ENCODE measurements around the gene NYAP2.

Gene NYAP2

DNA sequence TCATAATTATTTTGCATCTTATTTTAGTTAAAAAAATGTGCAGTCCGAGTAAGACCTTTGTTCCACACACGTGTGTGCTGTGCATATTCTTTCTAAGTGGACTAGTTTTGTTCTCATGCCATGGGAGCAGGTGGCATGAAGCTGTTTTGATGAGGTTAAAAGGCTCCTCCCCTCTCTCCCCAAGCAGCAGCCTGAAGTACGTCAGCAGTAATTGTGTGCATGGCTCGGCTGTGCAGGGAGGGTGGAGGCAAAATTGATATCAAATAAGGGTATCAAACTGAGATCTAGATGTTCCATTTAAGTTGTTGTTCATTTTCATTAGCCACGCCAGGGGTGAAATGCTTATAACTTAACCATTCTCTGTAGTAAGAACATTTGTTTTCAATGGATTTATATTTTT, at the start of gene NYAP2:
TSS of gene NYAP2 (plus strand) at position 207 of the 400 bp plus-strand sequence. CDS start 9,171 bp downstream, outside the sequence.
- no peak for DNase-seq

DNA sequence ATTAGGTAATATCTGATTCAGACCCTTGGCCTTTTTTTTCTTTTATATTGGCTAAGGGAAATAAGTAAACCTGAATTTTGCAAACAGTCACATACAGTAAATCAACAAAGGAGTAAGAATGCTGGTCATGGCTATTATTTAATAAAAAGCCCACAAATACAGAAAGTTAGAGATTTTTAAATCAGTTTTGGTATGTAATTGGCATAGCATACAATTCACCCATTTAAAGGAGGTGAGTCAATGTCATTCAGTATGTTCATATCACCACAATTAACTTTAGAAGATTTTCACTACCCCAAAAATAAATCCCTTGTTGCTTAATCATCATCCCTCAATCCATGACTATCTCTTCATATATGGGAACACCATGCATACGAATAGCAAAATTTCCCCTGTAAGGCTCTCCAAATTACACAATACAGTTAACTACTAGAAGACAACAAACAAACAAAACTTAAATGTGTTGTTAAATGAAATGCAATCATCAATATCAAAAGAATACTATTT, 45.9 kb upstream of the NYAP2 start:
- no peak for DNase-seq

DNA sequence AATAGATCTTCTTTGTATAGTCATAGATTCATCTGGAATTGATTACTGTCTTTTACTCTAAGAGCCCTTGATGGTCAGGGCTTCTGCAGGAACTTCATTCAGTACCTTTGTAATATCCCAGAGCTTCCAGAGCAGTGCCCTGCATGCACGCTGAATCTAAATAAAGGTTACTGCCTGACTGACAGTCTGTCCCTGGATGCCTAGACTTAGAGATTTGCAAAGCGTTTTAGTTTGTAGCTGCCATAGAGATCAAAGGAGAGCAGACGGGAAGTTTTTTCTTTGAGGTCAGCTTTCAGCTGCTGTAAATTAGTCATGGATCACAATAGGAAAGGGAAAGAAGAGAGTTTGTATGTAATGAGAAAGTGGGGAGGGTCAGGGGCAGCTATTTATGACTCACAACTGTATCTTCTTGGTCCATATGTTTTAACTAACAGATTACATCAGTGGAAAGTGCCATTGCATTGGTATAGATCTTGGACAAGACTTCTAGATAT, 45.2 kb upstream of the NYAP2 start:
- no peak for DNase-seq

DNA sequence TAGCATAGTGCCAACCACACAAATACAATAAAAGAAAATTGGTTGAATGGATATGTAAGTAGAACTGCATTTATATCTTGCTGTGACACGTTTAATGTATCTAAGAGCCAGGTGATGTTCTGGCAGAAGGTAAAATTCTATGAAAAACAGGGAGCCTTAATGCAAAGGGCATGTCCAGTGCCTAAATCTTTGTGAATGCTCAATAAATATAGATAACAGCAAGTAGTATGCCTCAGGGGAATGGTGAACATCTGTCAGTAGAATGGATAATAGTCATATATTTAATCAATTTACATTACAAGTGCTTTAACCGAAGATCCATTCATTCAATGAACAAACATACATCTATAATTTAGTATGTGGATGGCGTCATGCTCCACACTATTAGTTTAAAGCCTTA, 43.7 kb upstream of the NYAP2 start:
- no peak for DNase-seq

DNA sequence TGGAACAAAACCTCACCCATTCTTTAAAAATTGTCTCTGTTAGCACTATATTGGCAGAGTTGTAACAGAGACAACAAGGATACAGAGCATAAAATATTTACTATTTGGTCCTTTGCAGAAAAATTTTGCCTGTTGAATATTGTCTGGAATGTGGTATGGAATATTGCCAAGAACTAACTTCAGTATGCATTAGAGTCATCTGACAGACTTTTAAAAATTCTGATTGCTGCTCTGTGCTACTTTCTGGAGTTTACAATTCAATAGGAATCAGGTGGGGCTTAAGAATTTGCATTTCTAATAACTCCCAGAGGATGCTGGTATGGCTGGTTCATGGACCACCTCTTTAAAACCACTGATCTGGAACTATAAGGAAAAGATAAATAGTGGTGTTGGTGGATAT, 32.8 kb upstream of the NYAP2 start:
- no peak for DNase-seq

DNA sequence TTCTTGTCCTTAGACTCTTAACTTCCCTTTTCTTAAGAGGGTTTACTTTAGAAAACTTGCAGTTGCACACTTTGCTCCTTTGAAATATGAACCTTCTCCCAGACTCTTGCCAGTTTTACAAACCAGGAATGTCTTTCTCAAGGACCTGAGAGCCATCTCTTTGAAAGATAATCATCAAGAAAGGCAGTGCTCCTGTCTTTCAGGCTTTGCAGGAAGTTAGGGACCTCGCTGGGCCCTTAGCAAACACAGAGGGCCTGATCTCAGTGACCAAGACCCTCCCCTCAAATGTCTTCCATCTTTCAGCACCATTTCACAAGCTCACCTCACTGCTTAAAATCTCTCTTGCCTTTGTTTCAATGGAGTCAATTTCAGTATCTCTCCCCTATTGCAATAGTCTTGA, 32.0 kb upstream of the NYAP2 start:
- DNase-seq, result no peak

DNA sequence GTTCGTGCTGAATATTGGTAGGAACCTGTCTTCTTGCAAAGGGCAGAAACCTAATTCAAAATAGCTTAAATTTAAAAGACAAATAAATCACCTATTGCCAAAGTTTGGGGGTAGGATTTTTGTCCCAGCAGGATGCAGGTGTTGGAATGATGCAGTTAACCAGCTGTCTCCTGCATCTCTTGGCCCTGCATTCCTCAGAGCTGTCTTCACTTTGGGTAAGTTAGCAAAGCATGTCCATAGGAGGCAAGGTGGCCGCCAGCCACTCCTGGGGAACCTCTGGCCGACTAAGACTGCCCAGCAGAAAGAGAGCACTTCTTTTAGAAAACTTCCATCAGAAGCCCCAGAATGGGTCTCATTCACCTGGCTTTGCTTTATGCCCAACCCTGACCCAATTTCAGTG, 20.5 kb upstream of the NYAP2 start:
- DNase-seq, result no peak

DNA sequence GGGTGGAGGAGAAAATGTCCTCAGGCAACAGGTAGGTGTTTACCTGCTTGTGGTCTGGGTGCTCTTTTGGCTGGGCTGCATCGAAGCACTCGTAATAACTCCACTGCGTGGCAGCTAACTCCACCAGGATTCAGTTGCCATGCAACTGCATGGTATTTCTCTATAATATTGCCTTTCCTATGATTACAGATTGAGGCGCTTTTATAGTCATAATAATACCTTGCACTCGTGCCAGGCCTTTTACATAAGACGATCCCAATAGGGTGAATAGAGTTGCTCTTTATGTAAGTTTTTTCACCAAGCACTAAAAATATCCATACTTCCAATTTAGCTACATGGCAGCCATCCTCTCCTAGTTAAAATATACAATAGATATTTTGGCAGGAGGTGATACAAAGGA, 19.7 kb upstream of the NYAP2 start:
- no peak for DNase-seq

DNA sequence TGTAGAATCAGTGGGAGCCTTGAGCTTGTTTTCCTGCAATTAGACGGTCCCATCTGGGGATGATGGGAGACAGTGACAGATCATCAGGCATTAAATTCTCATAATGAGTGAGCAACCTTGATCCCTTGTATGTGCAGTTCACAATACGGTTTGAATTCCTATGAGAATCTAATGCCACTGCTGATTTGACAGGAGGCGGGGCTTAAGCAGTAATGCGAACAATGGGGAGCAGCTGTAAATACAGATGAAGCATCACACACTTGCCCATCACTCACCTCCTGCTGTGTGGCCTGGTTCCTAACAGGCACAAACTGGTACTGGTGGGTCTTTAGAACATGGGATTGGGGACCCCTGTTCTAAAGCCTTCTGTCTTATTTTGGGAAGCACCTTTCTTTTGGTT, 17.9 kb upstream of the NYAP2 start:
- DNase-seq, result no peak

DNA sequence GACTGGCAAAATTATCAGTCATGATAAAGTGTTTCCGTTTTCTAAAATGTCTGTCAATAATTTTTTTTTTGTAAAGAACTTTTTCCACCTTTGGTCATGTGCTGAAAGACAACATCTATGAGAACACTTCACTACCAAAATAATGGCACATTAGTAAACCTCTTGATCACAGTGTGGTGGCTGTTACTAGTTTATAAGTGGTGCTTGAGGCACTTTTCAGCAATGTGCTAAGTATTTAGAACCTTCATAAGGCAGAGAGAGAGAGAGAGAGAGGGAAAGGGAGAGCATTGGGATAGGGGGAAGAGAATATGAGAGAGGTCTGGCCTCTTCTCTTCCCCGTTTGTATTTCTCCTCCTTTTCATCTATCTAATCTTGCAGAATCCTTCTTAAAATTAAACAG, 1.1 kb upstream of the NYAP2 start:
- no peak for DNase-seq

DNA sequence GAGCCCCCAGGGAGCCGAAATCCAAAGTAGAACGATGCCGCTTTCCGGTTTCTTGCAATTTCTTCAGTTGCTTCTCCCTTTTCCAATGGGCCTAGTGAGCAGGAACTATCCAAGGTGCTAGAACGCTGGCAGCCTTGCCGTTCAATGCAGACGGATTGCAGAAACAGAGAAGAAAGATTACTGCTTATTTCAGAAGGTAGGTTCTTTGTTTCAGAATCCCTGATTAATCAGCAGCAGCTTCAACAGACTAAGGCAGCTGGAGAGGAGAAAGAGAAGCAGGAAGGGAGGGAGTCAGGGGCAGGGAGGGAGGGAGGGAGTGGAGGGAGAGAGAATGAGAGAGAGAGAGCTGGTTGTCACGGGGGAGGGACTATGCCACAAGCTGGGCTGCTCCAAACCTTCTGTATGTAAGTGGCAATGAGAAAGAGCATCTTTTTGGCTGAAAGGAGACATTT, 576 bp downstream of the NYAP2 start:
- peak; percentile 5 to 55 for DNase-seq

DNA sequence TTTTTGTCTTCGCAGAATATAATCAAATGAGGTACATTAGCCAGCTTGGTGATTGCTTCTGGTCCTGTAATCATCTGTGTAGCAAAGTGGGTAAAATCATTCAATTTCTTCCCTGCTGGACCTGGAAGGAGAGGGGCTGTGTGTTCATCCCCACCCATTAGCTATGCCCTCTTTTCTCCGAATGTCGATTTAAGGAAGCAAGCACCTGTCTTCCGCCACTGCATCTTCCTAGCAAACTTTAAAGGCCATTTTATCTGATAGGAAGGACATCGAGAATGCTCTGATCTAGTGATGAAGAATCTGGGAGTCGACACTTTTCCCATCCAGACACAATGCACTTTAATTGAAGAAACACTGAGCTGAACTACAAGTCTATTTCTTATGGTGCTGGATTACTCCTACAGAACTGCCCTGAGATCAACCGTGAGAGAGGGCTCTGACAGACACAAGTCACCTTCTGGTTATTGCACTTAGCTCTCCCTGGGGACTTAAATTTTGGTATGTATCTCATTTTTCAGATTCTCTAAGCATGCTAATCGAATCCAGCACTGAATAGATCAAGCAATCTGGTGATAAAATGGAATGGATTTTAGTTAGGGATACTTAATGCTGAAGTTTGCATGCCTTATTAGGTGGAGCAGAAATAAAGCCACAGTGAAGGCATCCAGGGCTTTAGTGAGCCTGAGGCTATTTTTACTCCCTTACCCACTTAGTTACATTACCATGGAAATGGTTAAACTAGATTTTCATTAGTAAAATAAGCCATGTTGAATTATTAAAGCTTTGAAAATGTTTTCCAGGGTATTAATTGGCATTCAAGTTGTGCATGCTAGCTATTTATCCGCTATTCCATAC, 1.3 kb downstream of the NYAP2 start:
- DNase-seq, result no peak

DNA sequence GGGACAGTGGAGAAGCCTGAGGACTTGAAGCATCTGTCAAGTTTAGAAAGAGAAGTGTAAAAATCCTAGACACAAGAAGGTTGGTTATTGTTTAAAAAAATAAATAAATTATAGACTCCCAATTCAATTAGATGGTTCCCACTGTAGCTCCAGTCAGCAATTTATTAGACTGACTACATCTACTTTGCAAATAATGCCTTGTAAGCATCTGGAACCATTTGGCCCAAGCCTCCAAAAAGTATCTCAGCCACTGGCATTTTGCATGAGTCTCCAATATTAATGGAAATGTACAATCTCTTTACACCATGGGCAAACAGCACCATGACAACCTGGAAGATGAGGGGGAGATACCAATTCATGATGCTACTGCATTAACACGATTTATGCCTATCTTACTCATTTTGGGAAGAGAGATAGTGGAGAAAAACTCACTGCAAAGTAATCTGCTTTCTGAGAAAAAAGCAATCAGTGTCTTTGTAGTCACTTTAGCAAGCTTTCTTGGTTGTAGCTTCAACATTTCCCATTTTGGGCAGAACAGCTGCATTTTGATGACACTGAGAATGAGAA, 2.8 kb downstream of the NYAP2 start:
- DNase-seq, result no peak

DNA sequence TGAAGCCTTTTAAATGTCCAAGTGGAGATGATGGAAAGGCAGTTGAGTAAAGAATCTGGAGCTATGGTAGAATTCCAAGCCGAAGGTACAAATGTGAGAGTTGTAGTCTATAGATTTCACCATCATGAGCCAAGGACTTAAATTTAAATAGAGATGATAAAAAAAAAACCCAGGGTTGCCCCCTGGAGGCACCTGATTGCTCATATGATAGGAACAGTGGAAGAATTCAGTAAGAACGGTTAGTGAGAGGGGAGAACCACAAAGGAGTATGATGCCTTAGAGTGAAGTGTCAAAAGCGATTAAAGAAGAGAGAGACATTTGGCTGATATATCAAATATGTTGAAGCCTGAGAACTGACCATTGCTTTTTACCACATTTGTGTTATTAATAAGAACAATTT, 11.9 kb downstream of the NYAP2 start:
- no peak for DNase-seq

DNA sequence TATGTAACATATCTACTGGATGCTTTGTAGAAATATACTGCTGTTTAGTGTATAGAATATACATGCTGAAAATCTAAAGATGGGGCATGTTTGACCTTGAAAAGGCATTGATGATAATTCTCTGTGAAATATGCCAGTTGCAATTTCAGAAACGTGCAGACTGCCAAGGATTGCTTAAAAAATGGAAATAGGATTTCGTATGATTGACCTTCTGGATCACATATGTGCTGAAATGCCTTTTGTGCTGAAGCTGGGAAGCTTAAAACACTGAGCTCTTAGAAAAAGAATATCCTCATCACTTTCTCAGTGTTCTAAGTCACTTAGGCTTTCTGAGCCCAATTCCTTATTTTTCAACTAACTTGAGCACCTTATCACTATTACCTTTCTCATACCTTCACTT, 14.3 kb downstream of the NYAP2 start:
- DNase-seq, result no peak

DNA sequence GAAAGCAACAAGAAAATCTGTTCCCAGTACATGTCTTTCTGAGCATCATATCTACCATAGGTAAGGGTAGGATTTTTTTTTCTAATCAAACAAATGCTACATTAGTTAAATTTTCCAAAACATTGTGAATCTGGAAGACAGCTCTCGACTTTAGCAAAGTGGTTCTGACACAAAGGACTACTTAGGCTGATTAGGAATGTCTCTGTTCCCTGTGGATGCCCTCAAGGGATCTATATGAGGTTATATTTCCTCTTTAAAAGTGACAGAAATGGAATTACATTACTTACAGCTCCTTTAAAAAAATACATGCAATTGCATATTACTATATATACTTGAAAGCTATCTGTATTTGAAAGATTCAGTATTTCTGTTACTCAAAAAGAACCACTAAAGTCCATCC, 15.4 kb downstream of the NYAP2 start:
- DNase-seq, result no peak

DNA sequence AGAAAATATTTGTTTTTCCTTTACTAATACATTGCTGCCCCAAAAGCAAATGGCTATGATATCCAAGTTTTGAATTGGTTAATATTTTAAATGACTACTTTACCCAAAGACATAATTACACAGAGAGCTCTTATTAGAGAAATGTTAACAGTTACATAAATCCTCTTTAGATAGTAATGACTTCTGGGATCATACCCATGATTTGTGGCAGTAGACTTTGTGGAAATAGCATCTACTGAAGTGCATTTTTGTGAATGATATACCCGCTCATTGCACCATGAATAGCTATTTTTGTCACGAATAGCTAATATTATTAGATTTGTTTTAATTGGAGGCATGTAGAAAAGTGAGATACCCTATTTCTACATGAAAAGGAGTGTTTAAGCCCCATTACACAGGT, 15.8 kb downstream of the NYAP2 start:
- no peak for DNase-seq

DNA sequence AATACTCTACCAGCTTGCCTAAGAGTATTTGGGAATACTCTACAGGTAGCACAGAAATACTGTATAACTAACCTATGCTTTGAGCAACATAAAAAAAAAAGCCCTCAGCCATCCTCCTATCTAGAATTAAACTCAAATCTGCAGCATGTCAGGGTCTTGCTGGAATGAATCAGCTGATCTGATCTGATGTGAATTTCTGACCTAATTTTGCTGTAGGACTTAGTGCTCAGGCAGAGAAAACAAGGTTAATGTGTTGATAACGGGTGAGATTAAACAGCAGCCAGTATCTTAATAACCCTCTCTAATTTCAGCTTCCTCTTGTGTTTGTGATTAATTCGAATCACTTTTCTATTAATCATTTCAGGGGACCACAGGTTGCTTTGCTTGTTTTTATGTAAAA, 16.3 kb downstream of the NYAP2 start:
- no peak for DNase-seq

DNA sequence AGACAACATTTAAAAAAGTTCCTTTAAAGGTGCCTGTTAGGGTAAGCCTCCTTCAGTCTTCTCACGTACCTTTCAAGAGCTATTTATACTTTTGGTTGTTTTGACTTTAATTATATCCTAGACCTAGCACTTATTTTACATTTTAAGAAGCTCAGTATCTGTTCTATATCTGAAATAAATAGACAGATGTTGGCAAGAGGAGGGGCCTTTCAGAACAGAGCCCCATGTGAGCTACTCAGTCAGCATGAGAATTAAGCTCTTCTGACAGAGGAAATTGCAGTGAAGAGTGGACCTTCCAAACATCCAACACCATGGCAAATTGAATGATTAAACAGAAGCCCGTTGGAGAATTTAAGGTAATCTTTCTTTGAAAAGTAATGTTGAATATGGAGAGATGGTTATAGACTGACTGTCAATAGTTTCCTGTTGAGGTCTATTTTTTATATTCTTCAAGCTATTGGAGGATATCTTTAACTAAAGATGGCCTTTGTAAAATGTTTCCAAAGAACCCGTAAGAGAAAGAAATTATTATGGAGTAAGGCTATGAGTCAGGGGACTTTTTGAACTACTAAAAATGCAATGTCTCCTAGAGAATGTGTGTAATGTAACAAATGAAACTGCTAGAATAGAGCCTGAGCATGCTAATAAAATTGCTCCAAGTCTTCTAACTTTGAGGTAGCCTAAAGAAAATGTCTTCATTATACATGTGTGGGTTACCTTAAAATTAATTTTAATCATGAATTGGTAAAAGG, 17.3 kb downstream of the NYAP2 start:
- no peak for DNase-seq

DNA sequence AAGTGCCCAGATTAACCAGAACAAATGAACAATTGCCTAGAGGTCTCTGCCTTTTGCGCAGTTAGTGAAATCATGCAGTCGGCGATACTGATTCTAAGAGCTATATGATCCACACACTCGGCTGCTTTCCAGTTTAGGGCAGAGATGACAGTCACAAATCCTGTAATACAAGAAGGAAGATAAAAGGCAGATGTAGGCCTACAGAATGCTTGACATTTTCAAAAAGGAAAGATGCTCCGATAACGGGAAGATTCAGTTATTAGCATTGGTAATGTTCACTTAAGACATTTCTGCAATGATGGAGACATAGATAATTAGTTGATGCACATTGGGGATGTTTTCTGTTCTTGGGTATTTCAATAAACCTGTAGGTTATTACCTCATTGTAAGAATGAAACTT, 19.5 kb downstream of the NYAP2 start:
- DNase-seq, result no peak

DNA sequence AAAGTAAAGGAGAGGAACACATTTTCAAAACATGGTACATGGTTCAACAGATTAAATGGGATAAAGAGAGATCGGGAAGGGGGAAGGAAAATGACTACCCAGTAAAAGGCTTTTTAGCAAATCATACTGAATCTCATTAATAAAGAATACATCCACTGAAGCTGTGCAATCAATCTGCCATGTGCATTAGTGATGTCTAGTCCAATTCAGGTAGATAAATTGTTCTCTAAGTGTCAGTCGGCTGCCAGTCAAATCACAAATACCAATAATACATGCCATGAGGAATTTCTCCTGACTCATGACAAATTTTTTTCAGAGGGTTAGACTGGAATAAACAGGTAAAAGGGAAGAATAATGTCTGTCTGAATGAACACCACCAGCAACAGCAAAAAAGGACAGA, 22.6 kb downstream of the NYAP2 start:
- DNase-seq, result no peak

DNA sequence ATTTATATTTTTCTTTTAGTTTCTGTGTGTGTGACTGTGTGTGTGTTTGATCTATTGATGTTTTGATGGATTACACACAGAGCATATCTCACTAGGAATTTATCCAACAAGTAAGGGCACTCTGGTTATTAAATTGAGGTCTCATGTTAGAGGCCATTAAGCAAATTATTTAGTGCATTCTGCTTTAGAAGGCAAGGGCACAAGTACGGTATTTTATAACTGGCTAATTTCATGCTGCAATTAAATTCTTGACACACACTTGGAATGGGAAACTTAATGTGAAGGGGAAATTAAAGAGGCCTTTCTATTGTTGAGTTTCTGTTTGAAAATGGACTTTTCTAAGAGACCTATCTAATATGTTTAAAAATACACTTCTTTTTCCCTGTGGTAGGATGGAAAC, 25.8 kb downstream of the NYAP2 start:
- DNase-seq, result no peak

DNA sequence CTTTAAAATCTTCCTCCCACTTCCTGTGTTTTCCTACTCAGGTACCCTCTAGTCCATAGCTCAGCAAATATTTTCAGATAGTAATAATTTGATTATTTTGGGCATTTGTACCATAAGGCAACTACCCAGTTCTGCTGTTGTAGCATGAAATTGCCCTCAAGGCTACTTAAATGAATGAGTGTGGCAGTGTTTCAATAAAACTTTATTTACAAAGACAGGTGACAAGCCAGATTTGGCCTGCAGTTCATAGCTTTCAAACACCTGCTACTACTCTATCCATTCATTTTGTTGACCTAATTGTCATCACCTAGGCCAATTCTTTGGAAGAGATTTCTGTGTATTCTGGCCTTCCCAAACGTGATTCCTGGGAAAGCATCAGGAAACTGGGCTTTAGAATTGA, 28.9 kb downstream of the NYAP2 start:
- no peak for DNase-seq

DNA sequence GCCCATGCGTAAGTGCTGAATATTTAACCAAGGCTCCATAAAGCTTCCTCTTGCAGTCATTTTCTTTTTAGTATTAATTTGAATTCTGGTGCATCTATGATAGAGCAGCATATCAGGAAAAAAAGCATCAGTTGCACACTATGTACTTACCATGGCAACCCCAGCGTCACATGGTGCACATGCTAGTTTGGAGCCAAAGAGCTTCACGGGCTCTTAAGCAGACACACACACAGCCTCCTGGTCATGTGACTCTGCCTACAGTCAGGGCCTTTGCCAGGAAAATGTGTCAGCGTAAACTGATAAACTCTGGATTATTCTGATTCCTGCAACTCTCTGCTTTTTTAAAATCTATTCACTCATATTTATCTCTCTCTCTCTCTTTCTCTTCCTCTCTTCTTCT, 30.2 kb downstream of the NYAP2 start:
- peak in 1 of 2 donors; percentile 40 for DNase-seq

Measured in hippocampal formation (tissue), 2 donors.